ENCODE data around the gene TXN.
"Not testable (repeated sequence)": the region's sequence is repeated elsewhere in the genome, so short reads cannot be mapped to it uniquely, and the experiment has no call there.

Gene TXN

DNA sequence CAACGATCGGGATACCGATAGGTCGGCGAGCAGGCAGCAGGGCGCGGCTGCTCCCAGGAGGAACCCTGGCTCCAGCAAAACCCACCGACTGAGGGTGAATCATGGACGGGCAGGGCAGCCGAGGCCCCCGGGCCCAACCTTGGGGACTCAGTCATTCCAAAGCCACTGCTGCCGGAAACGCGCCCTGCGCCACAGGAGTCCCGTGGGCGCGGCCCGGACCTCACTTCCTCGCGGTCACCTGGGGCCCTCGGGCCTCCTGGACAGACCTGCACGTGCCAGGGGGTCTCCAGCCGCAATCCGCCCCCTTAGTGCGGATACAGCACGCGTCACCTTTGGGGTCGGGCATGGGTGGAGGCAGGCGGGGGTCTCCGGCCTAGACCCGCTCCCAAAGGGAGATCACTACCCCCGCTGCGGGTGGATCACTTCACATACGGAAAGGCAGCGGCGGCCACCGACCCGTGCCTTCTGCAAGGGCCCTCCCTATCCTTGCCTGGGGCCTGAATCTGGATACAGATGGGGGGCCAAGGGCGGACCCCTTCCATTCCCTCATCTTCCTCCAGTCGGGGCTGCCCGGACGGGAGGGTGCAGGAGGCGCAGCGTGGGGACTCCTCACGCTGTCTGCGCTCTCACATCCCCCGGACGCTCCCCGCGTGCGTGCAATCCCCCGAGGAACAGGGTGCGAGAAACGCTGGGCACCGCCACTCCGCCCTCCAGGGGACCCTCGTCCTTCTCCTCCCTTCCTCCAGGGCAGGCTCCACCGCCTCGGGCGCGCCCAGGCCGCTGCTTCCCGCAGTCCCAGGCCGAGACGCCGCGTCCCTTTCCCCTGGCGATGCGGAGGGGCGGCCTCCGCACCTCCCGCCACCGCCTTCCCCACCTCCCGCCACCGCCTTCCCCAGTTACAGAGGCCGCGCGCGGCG, 586 bp downstream of the TXN start:
- no peak for DNase-seq

DNA sequence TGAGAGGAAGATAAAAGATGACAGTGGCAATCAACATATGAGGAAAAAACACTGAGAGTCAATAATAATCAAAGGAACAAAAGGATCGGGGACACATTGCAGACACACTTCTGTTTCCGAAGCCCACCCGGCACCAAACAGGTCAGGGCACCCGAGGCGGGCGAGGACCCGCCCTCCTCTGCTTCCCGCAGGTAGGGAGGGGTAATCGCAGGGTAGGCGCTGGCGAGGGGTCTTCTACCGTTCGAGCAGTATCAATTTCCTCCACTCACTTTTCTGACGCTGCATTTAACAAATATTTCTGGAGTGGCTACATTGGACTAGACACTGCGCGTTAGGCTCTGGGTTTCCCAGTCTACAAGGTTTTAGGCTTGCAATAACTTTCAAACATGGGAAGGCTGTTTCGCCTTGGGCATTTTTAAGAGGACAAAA, 1.3 kb downstream of the TXN start:
- DNase-seq: no peak

DNA sequence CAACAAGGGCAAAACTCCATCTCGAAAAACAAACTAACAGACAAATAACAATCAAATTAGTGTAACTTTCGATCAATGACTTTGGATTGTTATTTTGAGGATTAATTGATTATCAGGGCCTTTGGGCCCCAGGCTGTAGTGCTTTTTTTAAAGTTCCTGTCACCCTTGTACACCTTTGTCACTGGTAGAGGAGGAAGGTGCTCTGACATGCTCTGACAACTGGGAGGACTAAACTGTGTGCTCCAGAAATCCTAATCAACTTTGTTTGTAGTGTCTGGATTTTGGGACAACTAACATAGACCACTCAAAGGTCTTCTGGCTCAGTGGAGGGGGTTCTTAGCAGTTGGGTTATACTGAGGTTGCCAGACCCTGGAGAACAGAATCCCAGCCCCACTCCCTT, 1.8 kb downstream of the TXN start:
- no peak for DNase-seq

DNA sequence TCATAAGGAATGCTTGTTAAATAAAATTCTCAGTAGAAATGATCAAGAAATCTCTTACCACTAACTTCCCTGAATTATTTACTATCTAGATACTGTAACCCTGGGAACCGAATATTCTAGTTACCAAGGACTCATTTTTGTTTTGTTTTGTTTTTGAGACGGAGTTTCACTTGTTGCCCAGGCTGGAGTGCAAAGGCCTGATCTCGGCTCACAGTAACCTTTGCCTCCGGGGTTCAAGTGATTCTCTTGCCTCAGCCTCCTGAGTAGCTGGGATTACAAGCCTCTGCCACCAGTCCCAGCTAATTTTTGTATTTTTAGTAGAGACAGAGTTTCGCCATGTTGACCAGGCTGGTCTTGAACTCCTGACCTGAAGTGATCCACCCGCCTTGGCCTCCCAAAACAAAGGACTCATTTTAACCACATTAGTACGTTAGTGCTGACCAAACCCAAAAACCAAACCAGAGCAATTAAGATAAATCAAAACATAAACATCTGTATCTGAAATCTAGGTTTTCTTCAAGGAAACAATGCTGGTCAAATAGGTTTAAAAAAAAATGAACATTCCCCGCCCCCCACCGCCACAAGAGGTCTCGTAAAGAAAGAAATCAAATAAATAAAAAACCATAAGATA, 3.7 kb downstream of the TXN start:
- no peak for DNase-seq

DNA sequence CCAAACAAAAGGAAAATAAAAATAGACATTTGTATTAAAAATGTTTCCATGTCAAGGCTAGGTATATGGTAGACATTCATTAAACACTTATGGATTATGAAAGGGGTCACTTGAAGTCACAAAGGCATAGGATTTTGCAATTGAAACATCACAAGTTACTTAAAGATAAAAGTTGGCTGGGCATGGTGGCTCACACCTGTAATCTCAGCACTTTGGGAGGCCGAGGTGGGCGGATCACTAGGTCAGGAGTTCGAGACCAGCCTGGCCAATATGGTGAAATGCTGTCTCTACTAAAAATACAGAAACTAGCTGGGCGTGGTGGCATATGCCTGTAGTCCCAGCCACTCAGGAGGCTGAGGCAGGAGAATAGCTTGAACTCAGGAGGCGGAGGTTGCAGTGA, 4.5 kb downstream of the TXN start:
- not testable (repeated sequence) for DNase-seq

DNA sequence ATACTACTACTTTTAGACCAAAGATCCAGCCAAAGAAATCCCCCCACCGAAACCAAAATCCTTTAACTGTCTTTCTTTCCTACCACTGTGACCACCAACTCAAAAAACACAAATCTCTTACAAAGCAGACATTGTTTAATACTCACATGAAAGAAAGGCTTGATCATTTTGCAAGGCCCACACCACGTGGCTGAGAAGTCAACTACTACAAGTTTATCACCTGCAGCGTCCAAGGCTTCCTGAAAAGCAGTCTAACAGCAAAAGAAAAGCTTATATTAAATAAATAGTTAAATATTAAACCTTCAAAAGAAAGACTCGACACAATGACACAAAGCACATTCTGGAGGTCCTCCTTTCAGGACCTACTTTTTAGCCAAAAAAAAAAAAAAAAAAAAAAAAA, 5.1 kb downstream of the TXN start:
- DNase-seq: no peak

DNA sequence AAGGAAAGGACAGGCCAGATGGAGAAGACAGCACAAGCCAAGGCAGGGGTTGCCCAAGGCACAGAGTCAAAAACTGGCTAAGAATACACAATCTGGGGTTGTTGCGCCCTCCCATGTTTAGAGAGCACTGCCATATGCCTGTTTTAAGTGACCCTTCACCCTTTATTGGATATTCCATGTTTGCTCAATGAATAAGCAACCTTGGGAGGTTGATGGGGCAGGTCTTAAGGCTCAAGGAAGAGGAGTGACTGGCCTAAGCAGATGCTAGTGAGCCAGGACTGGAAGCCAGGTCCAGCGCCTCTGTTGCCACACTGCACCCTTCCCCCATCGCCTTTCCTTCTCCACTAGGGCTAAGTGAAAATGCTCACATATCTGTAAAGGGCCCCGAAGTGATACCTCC, 6.7 kb downstream of the TXN start:
- no peak for DNase-seq

DNA sequence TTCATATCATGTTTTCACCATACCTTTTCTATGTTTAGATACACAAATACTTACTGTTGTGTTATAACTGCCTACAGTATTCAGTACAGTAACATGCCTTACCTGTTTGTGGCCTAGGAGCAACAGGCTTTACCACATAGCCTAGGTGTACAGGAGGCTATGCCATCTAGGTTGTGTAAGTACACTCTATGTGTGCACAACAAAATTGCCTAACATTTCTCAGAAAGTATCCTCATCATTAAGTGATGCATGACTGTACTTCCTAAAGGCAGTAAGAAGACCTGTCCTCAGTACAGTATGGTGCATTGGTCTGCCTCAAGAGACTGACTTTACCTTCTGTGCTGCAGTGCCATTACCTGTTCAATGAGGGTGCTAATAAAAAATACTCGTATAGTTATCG, 7.9 kb downstream of the TXN start:
- DNase-seq: no peak

DNA sequence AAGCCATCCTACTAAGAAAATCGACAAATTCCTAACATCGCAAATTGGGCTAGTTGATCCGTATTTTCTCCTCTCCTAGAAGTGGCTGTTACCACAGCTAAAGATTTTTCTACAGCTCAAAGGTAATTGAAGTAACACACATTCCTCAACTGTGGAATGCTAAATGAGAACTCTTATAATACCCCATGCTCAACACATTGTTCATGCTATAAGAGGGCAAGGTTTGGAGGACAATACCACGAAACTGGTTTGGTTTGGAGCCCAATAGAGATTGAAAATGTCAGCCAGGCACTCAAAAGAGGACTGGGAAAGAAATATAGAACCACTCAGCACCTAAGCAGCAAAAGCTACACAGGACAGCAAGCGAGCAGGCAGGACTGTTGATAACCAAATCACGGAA, 10.1 kb downstream of the TXN start:
- DNase-seq: no peak

DNA sequence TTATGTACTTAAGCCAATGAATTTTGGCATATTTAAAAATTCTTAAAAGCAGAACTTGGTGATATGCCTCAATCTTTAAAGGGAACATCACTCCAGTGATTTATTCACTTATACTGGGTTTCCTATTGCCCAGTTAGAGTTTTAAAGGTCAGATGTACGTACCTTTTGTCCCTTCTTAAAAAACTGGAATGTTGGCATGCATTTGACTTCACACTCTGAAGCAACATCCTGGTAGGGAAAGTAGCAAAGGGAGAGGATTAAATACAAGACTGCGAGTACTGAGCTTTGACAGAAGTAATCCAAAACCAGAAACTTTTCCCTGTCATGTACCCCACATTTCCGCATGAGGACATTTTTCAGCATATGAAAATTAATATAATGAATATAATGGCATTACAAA, 11.7 kb downstream of the TXN start:
- no peak for DNase-seq

DNA sequence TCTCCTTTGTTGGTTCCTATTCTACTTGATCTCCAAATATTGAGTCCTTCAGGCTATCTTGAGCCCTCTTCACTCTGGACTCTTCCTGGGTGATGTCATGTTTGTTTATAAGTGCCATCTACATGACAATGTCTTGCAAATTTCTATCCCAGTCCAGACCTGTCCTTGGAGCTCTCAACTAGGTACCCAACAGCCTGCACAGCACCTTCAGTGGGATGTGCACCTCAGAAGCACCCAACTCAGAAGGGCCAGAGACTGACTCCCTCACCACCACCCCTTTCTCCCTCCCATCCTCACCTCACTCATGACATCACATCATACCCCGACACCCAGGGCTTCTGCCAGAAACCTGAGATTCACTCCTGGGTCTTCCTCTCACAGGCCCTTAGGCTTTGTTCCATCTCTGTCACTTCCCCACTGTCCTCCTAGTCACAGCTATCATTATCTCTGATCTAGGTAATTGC, 14.4 kb downstream of the TXN start:
- no peak for DNase-seq

DNA sequence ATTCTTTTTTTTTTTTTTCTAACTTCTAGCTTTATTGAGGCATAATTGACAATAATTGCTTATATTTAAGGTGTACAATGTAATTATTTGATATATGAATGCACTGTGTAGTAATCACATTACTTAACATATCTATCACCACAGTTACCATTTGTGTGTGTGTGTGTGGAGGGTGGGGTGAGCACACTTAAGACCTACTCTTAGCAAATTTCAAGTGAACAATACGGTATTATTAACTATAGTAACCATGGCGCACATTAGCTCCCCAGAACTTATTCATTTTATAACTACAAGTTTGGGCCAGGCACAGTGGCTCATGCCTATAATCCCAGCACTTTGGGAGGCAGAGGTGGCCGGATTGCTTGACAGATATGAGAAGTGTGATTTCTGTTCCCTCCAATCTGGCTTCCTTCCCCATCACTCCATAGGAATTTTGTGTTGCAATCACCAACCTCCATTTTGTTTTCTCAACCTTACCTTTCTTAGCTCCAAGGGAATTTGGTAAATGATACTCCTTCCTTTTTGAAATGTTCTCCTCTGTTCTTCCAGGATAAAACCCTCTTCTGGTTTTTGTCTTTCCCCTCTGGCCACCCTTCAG, 14.9 kb downstream of the TXN start:
- DNase-seq: no peak

DNA sequence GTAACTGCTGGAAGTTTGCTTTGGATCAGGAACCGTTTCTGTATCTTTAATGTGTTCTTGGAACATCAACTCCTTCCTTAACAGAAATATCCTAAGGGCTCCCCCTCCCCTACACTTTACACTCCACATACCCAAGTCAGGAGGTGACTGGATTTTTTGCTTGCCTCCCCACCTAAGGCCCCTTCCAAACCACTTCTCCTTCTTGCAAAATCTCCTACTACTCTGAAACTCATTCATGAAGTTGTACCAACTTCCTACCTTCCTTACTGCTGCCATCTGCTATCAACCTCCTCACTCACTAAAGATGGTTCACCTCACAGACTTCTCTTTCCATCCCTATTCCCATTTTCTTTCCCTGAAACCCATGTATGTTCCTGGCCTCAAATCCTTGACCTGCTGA, 16.1 kb downstream of the TXN start:
- no peak for DNase-seq

DNA sequence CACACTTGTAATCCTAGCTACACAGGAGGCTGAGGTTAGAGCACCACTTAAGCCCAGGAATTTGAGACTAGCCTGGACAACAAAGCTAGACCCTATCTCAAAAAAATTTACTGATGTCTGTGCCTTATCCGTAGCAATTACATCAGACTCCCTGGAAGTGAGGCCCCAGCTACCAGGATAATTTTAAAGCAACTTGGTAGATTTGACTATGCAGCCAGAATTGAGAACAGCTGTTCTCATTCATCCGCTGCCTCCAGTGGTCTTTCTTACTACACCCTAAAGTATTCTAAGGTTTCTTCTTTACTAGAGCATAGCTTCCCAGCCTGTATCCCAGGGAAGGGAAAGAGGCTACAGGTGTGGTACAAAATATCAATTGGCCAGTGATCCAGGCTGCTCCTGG, 28.0 kb downstream of the TXN start:
- no peak for DNase-seq

DNA sequence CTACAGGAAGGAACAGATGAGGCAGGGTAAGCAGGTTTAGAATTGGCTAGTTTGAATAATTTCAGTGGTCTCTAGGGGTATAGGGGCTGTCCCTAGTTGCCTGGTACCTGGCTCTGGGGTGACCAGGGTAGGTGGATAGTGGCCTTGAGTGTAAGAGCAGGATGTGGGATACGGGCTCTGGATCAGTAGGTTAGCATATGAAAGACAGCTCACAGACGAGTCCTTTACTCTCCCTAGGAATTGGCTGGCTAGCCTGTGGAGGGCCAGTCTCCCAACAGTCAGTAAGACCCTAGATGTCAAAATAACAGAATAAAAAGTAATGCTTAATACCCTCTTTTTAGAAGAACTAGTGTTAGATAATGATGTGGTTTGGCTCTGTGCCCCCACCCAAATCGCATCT, 31.7 kb downstream of the TXN start:
- DNase-seq: no peak

DNA sequence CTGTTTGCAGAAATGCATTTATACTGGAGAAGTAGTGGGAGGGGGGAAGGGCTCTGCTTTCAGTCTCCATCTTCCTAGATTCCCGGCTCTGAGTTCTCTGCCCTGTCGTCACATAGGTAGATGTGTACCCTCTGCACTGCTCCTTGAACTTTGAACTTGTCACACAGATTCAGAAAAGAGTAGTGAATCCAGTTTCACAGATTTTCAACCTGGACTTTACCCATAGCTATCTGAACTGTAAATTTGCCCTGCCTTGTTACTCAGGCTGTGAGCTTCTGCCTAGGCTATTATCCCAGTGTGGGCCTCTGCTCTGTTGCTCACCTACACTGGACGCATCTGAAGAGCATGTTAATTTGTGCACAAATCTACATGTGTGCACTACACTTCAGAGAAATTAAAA, 35.5 kb downstream of the TXN start:
- no peak for DNase-seq

DNA sequence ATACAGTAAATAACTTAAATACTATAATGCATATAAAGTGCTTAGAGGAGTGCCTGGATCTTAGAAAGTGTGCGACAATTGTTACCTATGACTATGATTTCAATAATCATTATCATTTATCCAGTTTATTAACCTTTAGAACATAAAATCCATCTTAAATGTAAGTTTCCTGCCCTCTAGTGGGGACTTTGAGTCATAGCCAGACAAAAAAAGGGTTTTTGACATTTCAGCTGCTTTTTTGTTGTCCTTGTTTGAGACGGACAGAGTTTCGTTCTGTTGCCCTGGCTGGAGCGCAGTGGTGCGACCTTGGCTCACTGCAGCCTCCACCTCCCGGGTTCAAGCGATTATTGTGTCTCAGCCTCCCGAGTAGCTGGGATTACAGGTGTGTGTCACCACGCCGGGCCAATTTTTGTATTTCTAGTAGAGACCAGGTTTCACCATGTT, 38.6 kb downstream of the TXN start:
- peak; percentile 23 for DNase-seq

DNA sequence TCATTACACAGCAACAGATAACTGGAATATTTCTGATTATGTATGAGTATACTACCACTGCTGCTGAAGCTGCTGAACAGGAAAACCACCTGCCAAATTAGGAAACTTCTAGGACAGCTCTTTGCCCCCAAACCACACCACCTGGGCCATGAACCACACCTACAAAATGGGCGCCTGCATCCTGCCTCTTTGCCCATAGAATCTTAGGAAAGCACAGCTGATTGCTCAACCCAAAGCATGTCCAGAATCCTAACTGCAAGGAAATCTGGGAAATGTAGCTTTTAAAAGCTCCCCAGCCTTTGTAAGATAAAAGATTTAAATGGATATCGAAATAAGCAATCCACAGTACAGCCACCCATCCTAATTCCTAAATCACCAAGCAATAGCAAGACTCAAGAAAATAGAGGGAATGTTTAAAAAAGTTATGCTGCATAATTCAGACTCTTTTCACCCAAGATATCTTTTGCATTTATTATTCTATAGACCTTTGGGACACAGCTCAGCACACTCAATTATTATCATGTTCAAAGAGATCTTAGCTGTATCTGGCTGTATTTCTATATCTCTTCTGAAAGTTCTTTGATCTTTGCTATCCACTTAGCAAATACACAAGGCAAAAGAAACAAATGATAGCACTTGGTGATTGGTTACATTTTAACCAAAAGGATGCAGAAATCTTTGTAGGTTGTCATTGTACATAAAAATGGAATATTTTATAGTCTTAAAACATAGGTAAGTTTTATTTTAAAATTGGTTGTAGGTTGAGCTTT, 41.5 kb downstream of the TXN start:
- no peak for DNase-seq

DNA sequence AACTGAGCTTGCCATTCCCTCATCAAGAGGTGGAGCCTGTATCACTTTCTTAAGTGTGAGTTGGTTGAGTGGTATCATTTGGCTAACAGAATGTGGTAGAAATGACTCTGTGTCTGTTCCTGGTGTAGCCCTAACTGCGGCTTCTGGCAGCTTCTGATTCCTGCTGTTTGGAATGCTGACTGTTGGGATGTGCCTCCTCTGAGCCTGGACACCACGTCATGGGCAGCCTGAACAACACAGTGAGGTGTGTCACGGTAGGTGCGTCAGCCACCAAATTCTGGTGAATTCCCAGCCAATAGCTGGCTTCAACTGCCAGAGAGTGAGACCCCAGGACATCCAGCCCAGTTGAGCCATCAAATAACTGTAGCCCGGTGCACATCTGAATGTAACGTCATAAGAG, 42.2 kb downstream of the TXN start:
- no peak for DNase-seq

DNA sequence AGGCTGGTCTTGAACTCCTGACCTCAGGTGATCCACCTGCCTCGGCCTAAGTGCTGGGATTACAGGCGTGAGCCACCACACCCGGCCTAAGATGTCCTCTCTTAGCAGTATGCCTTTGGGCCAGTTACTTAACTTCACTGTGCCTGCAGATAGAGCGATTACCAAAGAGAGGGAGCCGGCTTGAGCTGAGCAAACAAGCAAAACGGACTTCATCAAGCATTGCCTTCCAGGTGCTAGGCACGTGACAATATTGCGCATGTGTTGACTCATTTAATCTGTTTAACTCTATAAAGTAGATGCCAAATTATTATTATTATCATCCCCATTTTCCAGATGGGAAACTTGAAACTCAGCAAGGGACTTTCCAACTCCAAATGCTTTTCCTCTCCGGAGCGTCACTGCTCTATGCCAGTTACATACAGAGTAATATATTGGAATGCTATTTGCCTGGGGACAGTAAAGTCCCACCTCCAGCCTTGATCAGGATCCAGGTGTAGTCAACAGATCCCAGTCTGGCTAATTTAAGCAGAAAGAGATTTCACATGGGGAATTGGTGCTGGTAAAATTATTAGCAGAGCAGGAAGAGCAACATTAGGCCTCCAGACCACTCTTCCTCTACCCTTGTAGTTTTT, 42.8 kb downstream of the TXN start:
- DNase-seq: no peak

DNA sequence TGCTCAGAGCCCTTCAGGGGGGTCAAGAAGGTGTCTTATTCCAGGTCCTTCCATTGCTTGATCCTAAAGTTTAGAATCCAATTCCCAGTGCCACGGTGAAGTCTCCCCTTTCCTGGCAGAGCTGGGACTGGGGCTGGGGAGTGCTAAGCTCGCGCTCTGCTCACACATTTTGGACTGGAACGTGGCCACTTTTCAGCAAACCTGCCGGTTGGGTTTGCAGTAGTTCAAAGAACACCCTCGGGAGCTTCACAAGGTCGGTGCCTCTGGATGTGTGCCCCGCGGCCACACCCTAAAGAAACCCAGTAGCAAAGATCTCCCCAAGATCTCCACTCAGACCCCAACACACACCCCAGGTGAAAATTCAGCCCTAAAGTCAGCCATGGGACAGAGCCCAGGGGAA, 48.3 kb downstream of the TXN start, which contains the start of gene C9orf152:
TSS of gene C9orf152 (minus strand) at position 129 of the 400 bp plus-strand sequence. CDS start 580 bp downstream, outside the sequence.
- no peak for DNase-seq

DNA sequence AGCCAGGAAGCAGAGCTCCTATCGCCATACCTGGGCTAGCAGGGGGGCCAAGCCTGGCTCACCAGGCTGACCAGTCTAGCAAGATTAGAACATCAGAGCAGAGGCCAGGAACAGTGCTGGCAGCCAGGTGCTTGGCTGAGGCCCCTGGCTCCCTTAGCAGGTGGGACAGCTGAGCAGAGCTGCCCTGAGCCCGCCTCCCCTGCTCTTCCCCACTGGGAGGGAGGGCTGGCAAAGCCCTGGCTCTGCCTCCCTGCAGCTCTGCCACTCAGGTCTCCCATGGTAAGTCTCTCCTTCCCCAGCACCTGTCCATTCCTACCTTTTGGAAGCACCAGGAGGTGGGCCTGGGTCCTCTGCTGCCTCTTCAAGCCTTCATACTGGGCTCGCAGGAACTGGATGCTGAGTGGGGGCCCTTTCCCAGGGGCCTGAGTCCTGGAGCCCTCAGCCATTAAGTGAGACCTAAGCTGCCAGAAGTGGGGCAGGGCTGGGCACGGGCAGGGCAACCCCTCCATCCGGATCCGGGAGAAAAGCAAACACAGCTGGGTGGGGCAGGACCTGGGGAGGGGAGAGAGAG, 49.2 kb downstream of the TXN start:
- no peak for DNase-seq

Measured in NCI-H446 treated with DMSO at 0.1 percent for 48 hours (cell line).